GM19372 (cell line): ENCODE data around the gene WNT7A.

ENCODE experiments used
- ATAC-seq: cut with Tn5 transposase; IDR thresholded peaks from one replicate; pipeline ENCODE4 v1.9.1; 2021; ENCODE audit warnings: mild to moderate bottlenecking, low read depth, moderate library complexity; ENCODE audit not compliant: unreplicated experiment

Gene WNT7A

GRCh38 chr3:13850161-13850945 is 29.5 kb downstream of the WNT7A start:
- ATAC-seq: no peak

- no peak for ATAC-seq
Measured at GRCh38 chr3:13849018-13849417, 30.9 kb downstream of the WNT7A start.

- ATAC-seq: no peak
Measured at GRCh38 chr3:13846716-13847570, 32.9 kb downstream of the WNT7A start.

- ATAC-seq: no peak
Measured at GRCh38 chr3:13846238-13846637, 33.6 kb downstream of the WNT7A start.

GRCh38 chr3:13845806-13846205 is 34.1 kb downstream of the WNT7A start:
- ATAC-seq: no peak

- no peak for ATAC-seq
Measured at GRCh38 chr3:13844911-13845310, 35.0 kb downstream of the WNT7A start.

- ATAC-seq: no peak
Measured at GRCh38 chr3:13844286-13844685, 35.6 kb downstream of the WNT7A start.

- no peak for ATAC-seq
Measured at GRCh38 chr3:13843351-13843750, 36.5 kb downstream of the WNT7A start.

GRCh38 chr3:13842226-13842625 is 37.6 kb downstream of the WNT7A start:
- ATAC-seq: no peak

GRCh38 chr3:13841826-13842225 is 38.0 kb downstream of the WNT7A start:
- ATAC-seq: no peak

GRCh38 chr3:13841141-13841540 is 38.7 kb downstream of the WNT7A start:
- no peak for ATAC-seq

GRCh38 chr3:13840456-13840855 is 39.4 kb downstream of the WNT7A start:
- no peak for ATAC-seq

- no peak for ATAC-seq
Measured at GRCh38 chr3:13839726-13840340, 40.0 kb downstream of the WNT7A start.

- no peak for ATAC-seq
Measured at GRCh38 chr3:13839253-13839652, 40.6 kb downstream of the WNT7A start.

GRCh38 chr3:13838421-13838820 is 41.5 kb downstream of the WNT7A start:
- no peak for ATAC-seq

GRCh38 chr3:13837751-13838150 is 42.1 kb downstream of the WNT7A start:
- ATAC-seq: no peak

GRCh38 chr3:13836658-13837587 is 42.9 kb downstream of the WNT7A start:
- no peak for ATAC-seq

GRCh38 chr3:13835246-13835645 is 44.6 kb downstream of the WNT7A start:
- no peak for ATAC-seq

- no peak for ATAC-seq
Measured at GRCh38 chr3:13834258-13835035, 45.4 kb downstream of the WNT7A start.
